ENCODE data around the gene SPG21. TPM values are rescaled to one million over a fixed set of nuclear protein-coding genes. Genes with fewer than 3 reads are reported as not detected.

Gene SPG21
- total RNA-seq, 1 experiment from 2014 or later: 66.6 TPM

DNA sequence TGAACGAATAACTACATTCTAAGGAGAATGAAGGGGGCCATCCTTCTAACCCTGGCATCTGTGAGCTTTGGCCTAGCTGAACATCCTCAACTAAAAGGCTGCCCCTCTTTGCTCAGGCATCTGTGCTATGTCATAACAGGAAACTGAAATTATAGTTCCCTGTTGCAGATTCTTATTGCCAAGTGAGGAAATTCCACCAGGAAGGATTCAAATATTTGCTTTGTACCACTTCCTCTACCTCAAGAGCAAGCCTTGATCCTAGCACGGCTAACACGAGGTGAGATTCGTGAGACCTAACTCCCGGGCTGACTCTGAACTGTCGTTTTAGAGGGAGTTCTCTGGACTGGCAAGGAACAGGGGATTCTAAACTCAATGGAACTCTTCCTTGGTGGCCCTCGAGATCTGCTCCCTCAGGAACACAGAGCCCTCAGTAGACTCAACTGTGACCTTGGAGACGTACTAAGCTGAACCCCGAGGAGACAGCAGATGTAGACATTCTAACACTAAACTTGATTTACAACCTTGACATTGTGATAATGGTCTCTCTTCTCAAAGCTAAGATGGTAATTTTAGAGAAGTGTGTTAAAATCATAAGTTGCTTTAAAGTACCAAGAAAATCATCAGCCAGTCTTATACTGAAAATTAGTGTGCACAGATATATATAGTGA is 4.2 kb downstream of the SPG21 start:
- Histone ChIP-seq H3K9ac (ENCODE audit: extremely low read depth, insufficient read length, low read length) (no peak overlapping the region), H3K4ac (ENCODE audit: low read depth, low read length) (no peak overlapping the region), H3K14ac (ENCODE audit: insufficient read depth, low read length) (no peak overlapping the region), H2BK15ac (ENCODE audit: low read depth, low read length) (no peak overlapping the region), H3K18ac (ENCODE audit: insufficient read length, low read depth, low read length) (no peak overlapping the region), H4K8ac (replicated peaks; ENCODE audit: insufficient read length, low read depth, low read length) (no peak overlapping the region), H3K23me2 (ENCODE audit: insufficient read length, low read depth, low read length, poor library complexity, severe bottlenecking) (no peaks in the 10 kb centered on the region), H2AFZ (ENCODE audit: low read length) (no peak overlapping the region), H2AK5ac (ENCODE audit: insufficient read length, low read length) (no peak overlapping the region), H4K5ac (ENCODE audit: insufficient read length, low read depth, low read length) (no peak overlapping the region), H2BK20ac (ENCODE audit: low read depth, low read length, poor library complexity, severe bottlenecking) (no peak overlapping the region), H3K4me2 (ENCODE audit: insufficient read depth, insufficient read length, low read length) (no peak overlapping the region), H3K79me2 (ENCODE audit: insufficient read depth, low read length) (no peaks in the 10 kb centered on the region), H3K79me1 (ENCODE audit: insufficient read depth, low read depth, low read length, poor library complexity, severe bottlenecking) (no peaks in the 10 kb centered on the region), H2BK120ac (ENCODE audit: low read depth, low read length, poor library complexity, severe bottlenecking) (no peak overlapping the region), H3K4me1 (ENCODE audit: insufficient read depth, low read length) (no peaks in the 10 kb centered on the region), H3K27me3 (ENCODE audit: insufficient read depth, low read length) (no peaks in the 10 kb centered on the region), H3K27ac (ENCODE audit: insufficient read length, low read depth, low read length) (no peak overlapping the region), H3T11ph (ENCODE audit: low read length) (no peak overlapping the region), H3K23ac (ENCODE audit: insufficient read length, low read depth, low read length) (no peak overlapping the region), H2BK12ac (ENCODE audit: insufficient read length, low read depth, low read length) (no peak overlapping the region), H3K9me3 (ENCODE audit: control insufficient read depth, low read depth, low read length) (no peaks in the 10 kb centered on the region), H2BK5ac (ENCODE audit: insufficient read length, low read length) (no peak overlapping the region), H3K56ac (ENCODE audit: insufficient read length, low read depth, low read length) (no peak overlapping the region), H4K91ac (ENCODE audit: insufficient read length, low read depth, low read length) (no peak overlapping the region), H4K20me1 (ENCODE audit: control insufficient read depth, insufficient read depth, insufficient read length) (no peaks in the 10 kb centered on the region)
- no CpG with 5 or more reads among the region's 9 CpGs for WGBS (ENCODE audit: extremely low coverage, insufficient read length, low lambda C conversion rate)
- Mint-ChIP-seq H3K27me3 (ENCODE audit: low read depth) (no peaks in the 10 kb centered on the region), H3K27ac (peak overlapping the region in 1 of 3 experiments; percentile 86; a peak in 1 of 7 replicates), H3K36me3 (ENCODE audit: insufficient read depth in 1 of 3, low read depth in 3 of 3) (peaks cover 0 to 13% (median 4%) of the 10 kb centered on the region in 3 experiments; a peak in 5 of 7 replicates), H3K4me1 (peaks cover 17 to 23% of the 10 kb centered on the region in 2 experiments), H3K4me3 (peak overlapping the region in 1 of 2 experiments; percentile 52; a peak in 1 of 5 replicates), H3K9me3 (no peaks in the 10 kb centered on the region)
- TF ChIP-seq, protein P1, sequence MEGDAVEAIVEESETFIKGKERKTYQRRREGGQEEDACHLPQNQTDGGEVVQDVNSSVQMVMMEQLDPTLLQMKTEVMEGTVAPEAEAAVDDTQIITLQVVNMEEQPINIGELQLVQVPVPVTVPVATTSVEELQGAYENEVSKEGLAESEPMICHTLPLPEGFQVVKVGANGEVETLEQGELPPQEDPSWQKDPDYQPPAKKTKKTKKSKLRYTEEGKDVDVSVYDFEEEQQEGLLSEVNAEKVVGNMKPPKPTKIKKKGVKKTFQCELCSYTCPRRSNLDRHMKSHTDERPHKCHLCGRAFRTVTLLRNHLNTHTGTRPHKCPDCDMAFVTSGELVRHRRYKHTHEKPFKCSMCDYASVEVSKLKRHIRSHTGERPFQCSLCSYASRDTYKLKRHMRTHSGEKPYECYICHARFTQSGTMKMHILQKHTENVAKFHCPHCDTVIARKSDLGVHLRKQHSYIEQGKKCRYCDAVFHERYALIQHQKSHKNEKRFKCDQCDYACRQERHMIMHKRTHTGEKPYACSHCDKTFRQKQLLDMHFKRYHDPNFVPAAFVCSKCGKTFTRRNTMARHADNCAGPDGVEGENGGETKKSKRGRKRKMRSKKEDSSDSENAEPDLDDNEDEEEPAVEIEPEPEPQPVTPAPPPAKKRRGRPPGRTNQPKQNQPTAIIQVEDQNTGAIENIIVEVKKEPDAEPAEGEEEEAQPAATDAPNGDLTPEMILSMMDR (conservative IDR thresholded peaks at IDR 0.05): no peak
- no peak for DNase-seq
